GM18526 (cell line): ENCODE results near the gene RTKN.
A peak's percentile ranks its signal among the peaks of the same experiment; 100 is the strongest.

Experiments used
- POLR2A ChIP-seq: IDR thresholded peaks from 3 replicates; pipeline ENCODE4 v1.6.1; 2011; ENCODE audit not compliant: insufficient read length; ENCODE audit errors: extremely low read depth

RTKN gene

GRCh38 chr2:74440378-74441169 is 1.2 kb downstream of the RTKN start:
- peak; percentile 39 for TF ChIP-seq POLR2A

- TF ChIP-seq POLR2A: no peak
Measured at GRCh38 chr2:74439803-74440377, 1.8 kb downstream of the RTKN start.

GRCh38 chr2:74439373-74439772 is 2.4 kb downstream of the RTKN start:
- TF ChIP-seq POLR2A: no peak

- TF ChIP-seq POLR2A: no peak
Measured at GRCh38 chr2:74438248-74438647, 3.5 kb downstream of the RTKN start.

GRCh38 chr2:74436848-74437695 is 4.7 kb downstream of the RTKN start:
- no peak for TF ChIP-seq POLR2A

GRCh38 chr2:74436111-74436805 is 5.5 kb downstream of the RTKN start:
- no peak for TF ChIP-seq POLR2A

GRCh38 chr2:74430502-74430901 is 11.2 kb downstream of the RTKN start:
- no peak for TF ChIP-seq POLR2A

GRCh38 chr2:74429487-74430451 is 12.0 kb downstream of the RTKN start:
- no peak for TF ChIP-seq POLR2A

- TF ChIP-seq POLR2A: no peak
Measured at GRCh38 chr2:74428675-74429074, 13.1 kb downstream of the RTKN start.

- TF ChIP-seq POLR2A: no peak
Measured at GRCh38 chr2:74427551-74427950, 14.2 kb downstream of the RTKN start.

- no peak for TF ChIP-seq POLR2A
Measured at GRCh38 chr2:74426181-74426758, 15.5 kb downstream of the RTKN start.

GRCh38 chr2:74425523-74425922 is 16.2 kb downstream of the RTKN start:
- TF ChIP-seq POLR2A: no peak

GRCh38 chr2:74424995-74425406 is 16.7 kb downstream of the RTKN start:
- no peak for TF ChIP-seq POLR2A
